Uterus (tissue), 4 donors: ENCODE data around the gene MARCHF9. TPM values are rescaled to one million over a fixed set of nuclear protein-coding genes. Genes with fewer than 3 reads are reported as not detected.

Experiments used
- DNase-seq, 2 donors: peaks; one replicate each; pipeline ENCODE4 v3.0.0-alpha.2; 2019 to 2020
- H3K27ac ChIP-seq, 2 donors: fragments of 200-600 bp; sonication (generic); 1 replicate in 1 of 2; 2 replicates in 1 of 2; pipeline ENCODE4 v1.5.1; 2016 to 2018
- H3K27me3 ChIP-seq, 2 donors: fragments of 200-600 bp; sonication (generic); one replicate each; pipeline ENCODE4 v1.5.1; 2018 to 2019; ENCODE audit warnings: control low read depth in 1 of 2
- H3K36me3 ChIP-seq, 2 donors: fragments of 200-600 bp; sonication (generic); one replicate each; pipeline ENCODE4 v1.5.1; 2019; ENCODE audit warnings: control low read depth in 1 of 2
- H3K4me1 ChIP-seq, 2 donors: fragments of 200-600 bp; sonication (generic); one replicate each; pipeline ENCODE4 v1.5.1; 2018 to 2019; ENCODE audit warnings: control low read depth in 1 of 2
- H3K4me3 ChIP-seq, 2 donors: fragments of 200-600 bp; sonication (generic); 1 replicate in 1 of 2; 2 replicates in 1 of 2; pipeline ENCODE4 v1.5.1; 2018 to 2019; ENCODE audit warnings: mild to moderate bottlenecking in 1 of 2
- H3K9me3 ChIP-seq, 2 donors: fragments of 200-600 bp; sonication (generic); one replicate each; pipeline ENCODE4 v1.5.1; 2019; ENCODE audit warnings: control low read depth in 1 of 2
- POLR2A ChIP-seq, 2 donors: fragments of 450-650 bp; IDR thresholded peaks; one replicate each; pipeline ENCODE4 v1.6.1; 2016; ENCODE audit warnings: antibody characterized with exemption in 2 of 2, mild to moderate bottlenecking in 1 of 2, moderate library complexity in 1 of 2
- intact Hi-C: fragments of 100-400 bp; cut with DNase I; formaldehyde crosslinking; loops from one replicate; pipeline ENCODE4 v1.15.1; 2023; ENCODE audit warnings: low total_unique reads
- total RNA-seq, 4 donors: library from RNA; depleted of rRNA in 3 of 4; stranded (reverse); fragments of >200 nt in 3 of 4; gene quantifications; one replicate each; pipeline versions ENCODE4 v1.1.0 to v1.2.4, GENCODE V29; 2014 to 2023
- TF ChIP-seq, protein P1 (sequence below), 4 experiments: fragments of 200-600 bp in 2 of 4; fragments of 450-650 bp in 2 of 4; sonication (generic) in 2 of 4; IDR thresholded peaks; one replicate each; pipeline ENCODE4 v1.5.1; 2016 to 2019; ENCODE audit warnings: antibody characterized with exemption in 4 of 4, mild to moderate bottlenecking in 2 of 4, moderate library complexity in 1 of 4
- donor health status: DM: yes; HTN: yes; CAD: no.

Gene MARCHF9
- total RNA-seq, 4 donors from 2014 or later, result 5.1 to 7.6 (median 6.8) TPM; not detected in 1

DNA sequence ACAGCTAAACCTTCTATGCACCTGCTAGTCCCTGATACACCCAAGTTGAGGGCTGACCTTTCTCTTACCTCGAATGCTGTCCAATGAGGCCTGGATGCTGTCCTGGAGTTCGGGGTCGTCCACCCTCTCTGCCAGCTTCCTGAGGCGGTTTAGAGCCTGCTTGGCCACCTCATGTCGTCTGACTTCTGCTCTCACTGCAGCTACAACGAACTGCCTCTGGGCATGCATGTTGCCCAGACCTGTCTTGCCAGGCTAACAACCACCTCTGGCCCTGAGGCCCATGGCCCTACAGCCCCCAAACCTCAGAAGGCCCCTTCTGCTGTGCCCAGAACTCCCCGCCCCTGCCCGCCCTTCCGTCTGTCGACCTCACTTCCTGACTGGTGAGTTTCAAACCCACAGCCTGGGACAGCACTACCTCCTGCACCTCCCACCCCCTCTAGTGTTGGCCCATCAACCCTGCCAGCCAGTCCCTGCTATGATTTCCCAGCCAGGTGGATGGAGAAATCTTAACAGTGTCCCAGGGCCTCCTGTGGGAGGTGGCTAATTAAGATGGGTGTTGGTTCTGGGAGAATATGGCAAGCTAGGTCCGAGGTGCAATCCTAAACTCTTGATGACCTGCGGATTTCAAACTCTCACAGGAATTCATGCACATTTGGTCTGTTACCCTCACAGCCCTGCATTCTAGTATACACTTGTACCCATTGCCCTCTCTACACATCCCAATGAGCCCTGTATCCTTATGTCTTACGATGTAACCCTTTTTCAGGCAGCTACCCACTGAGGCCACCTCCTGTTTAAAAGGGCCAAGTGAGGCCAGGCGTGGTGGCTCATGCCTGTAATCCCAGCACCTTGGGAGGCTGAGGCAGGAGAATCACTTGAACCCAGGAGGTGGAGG, 12.8 kb upstream of the MARCHF9 start:
- no peak for DNase-seq
- Histone ChIP-seq H3K9me3 (no peaks in the 10 kb centered on the region), H3K36me3 (no peaks in the 10 kb centered on the region), H3K27me3 (peaks cover 16 to 17% of the 10 kb centered on the region in 2 donors), H3K4me3 (no peak overlapping the region), H3K4me1 (peaks cover 0 to 18% of the 10 kb centered on the region in 2 donors), H3K27ac (no peak overlapping the region)
- intact Hi-C loops, result no loop called here
- TF ChIP-seq POLR2A (IDR thresholded peaks at IDR 0.05), result no peak
- TF ChIP-seq, protein P1, sequence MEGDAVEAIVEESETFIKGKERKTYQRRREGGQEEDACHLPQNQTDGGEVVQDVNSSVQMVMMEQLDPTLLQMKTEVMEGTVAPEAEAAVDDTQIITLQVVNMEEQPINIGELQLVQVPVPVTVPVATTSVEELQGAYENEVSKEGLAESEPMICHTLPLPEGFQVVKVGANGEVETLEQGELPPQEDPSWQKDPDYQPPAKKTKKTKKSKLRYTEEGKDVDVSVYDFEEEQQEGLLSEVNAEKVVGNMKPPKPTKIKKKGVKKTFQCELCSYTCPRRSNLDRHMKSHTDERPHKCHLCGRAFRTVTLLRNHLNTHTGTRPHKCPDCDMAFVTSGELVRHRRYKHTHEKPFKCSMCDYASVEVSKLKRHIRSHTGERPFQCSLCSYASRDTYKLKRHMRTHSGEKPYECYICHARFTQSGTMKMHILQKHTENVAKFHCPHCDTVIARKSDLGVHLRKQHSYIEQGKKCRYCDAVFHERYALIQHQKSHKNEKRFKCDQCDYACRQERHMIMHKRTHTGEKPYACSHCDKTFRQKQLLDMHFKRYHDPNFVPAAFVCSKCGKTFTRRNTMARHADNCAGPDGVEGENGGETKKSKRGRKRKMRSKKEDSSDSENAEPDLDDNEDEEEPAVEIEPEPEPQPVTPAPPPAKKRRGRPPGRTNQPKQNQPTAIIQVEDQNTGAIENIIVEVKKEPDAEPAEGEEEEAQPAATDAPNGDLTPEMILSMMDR (IDR thresholded peaks at IDR 0.05), result no peak

GRCh38 chr12:57743769-57744168, 11.1 kb upstream of the MARCHF9 start:
- DNase-seq, result no peak
- Histone ChIP-seq H3K27ac (peak overlapping the region in 1 of 2 donors; percentile 98), H3K9me3 (no peaks in the 10 kb centered on the region), H3K4me3 (no peak overlapping the region), H3K27me3 (peaks cover 1 to 7% of the 10 kb centered on the region in 2 donors), H3K36me3 (no peaks in the 10 kb centered on the region), H3K4me1 (peaks cover 0 to under 1% of the 10 kb centered on the region in 2 donors)
- intact Hi-C loops, result no loop called here
- no peak for TF ChIP-seq POLR2A (IDR thresholded peaks at IDR 0.05)
- TF ChIP-seq, protein P1 (IDR thresholded peaks at IDR 0.05), result no peak

DNA sequence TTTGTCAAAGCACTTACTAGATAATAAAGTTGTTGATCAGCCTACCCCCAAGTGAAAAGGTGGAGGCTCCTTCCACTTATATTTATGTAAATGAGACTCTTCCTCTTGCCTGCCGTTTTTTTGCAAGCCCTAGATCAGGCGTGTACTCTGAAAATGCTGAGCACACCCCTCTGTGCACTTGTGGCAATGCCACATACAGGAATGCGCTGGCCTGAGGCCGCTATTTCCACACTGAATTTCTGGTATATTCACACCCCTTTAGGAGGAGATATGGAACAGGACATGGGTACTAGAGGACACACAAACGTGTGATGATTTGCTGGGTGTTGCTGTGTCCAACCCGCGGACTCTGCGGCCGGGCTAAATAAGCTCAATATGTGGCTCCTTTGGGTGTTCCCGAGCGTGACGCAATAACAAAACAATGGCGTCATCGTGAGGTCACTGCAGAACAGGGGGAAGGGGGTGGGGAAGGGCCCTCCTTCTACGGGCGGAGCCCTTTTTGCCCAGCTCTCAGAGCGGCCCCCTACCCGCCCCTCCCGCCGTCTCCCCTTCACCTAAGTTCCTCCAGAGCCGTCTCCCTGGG, 10.6 kb upstream of the MARCHF9 start:
- TF ChIP-seq, protein P1 (IDR thresholded peaks at IDR 0.05), result no peak
- TF ChIP-seq POLR2A (IDR thresholded peaks at IDR 0.05), result no peak
- Histone ChIP-seq H3K36me3 (no peaks in the 10 kb centered on the region), H3K27me3 (peaks cover 0 to 3% of the 10 kb centered on the region in 2 donors), H3K27ac (peak overlapping the region; percentile 97 to 98), H3K9me3 (no peaks in the 10 kb centered on the region), H3K4me3 (peak overlapping the region; percentile 82 to 96), H3K4me1 (no peaks in the 10 kb centered on the region)
- intact Hi-C loops, result no loop called here
- DNase-seq, result peak; percentile 75

DNA sequence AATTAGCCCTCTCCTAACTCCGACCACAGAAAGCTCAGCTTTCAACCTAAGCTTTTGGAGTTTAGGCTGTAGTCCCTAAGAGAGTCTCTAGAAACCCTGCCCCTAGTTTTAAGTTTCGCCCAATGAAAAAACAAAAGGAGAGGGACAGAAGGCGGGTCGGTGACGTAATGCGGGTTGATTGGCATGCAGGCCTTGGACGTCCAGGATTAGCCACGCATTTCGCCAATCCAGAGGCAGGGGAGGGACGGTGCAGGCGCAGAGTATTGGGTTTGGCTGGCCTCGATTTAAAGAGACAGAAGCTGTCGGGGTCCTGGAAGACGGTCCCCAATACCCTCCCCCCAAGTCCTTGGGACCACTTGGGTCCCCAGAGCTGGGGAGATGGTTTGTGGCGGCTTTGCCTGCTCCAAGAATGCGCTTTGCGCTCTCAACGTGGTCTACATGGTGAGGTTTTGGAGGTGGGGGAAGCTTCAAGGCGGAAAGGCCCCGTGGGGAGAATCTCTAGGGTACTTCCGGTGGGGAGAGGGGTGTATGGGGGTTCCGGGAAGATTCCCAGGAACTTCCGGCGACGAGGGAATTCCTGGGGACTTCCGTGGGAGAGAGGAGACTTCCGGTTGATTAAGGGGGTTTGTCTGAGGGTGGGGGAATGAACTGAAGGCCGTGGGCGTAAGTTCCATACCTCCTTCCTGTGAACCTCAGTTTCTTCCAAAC, 10.0 kb upstream of the MARCHF9 start, which contains the start of gene TSPAN31:
TSPAN31 (plus strand) TSS at position 263 of the 708 bp plus-strand sequence; CDS start at position 379, 116 bp downstream.
- no peaks in the 10 kb centered on the region for H3K36me3 ChIP-seq
- H3K4me3 ChIP-seq, result peak within 1 kb of the TSS; percentile 82 to 96
- DNase-seq, result peak; percentile 96 to 99
- TF ChIP-seq, protein P1 (IDR thresholded peaks at IDR 0.05), result peak in 1 of 4 experiments; percentile 35
- TF ChIP-seq POLR2A (IDR thresholded peaks at IDR 0.05), result peak; percentile 70 to 83
- H3K27me3 ChIP-seq, result no peaks in the 10 kb centered on the region
- H3K9me3 ChIP-seq, result no peaks in the 10 kb centered on the region
- H3K27ac ChIP-seq, result peak within 1 kb of the TSS; percentile 97 to 98
- intact Hi-C loops, result no loop called here
- no peaks in the 10 kb centered on the region for H3K4me1 ChIP-seq
